ENCODE data around the gene XPO4.

GRCh38 chr13:20778311-20778710 lies 124.2 kb downstream of the XPO4 start:
- TF ChIP-seq EZH2 (IDR thresholded peaks at IDR 0.05; ENCODE audit: insufficient read depth, low read length) = no peak
- TF ChIP-seq, protein P1, sequence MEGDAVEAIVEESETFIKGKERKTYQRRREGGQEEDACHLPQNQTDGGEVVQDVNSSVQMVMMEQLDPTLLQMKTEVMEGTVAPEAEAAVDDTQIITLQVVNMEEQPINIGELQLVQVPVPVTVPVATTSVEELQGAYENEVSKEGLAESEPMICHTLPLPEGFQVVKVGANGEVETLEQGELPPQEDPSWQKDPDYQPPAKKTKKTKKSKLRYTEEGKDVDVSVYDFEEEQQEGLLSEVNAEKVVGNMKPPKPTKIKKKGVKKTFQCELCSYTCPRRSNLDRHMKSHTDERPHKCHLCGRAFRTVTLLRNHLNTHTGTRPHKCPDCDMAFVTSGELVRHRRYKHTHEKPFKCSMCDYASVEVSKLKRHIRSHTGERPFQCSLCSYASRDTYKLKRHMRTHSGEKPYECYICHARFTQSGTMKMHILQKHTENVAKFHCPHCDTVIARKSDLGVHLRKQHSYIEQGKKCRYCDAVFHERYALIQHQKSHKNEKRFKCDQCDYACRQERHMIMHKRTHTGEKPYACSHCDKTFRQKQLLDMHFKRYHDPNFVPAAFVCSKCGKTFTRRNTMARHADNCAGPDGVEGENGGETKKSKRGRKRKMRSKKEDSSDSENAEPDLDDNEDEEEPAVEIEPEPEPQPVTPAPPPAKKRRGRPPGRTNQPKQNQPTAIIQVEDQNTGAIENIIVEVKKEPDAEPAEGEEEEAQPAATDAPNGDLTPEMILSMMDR (IDR thresholded peaks at IDR 0.05; ENCODE audit: insufficient read depth, low read depth, low read length) = no peak
